ENCODE data around the gene PLD4.
"Not testable (repeated sequence)": the region's sequence is repeated elsewhere in the genome, so short reads cannot be mapped to it uniquely, and the experiment has no call there.

The PLD4 gene

DNA sequence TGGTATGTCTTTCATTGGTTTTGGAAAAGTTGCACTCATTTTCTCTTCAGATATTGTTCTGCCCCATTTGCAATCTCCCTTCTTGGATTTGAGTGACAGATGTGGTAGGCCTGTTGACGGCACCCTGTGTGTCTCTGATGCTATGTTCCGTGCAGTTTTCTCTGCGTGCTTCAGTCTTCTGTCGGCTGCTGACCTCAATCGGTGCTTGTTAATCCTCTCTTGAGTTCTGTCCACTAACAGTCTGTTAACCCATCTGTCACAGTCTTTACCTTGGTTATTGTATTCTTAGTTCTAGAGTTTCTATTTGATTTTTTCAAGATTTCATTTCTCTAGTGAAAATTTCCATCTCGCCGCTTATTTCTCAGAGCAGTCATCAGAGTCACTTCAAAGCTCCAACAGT is 20.7 kb upstream of the PLD4 start:
- Mint-ChIP-seq H3K4me3 (no peak overlapping the region), H3K27me3 (ENCODE audit: low read depth) (peaks cover 49% of the 10 kb centered on the region), H3K36me3 (ENCODE audit: low read depth) (no peaks in the 10 kb centered on the region)

DNA sequence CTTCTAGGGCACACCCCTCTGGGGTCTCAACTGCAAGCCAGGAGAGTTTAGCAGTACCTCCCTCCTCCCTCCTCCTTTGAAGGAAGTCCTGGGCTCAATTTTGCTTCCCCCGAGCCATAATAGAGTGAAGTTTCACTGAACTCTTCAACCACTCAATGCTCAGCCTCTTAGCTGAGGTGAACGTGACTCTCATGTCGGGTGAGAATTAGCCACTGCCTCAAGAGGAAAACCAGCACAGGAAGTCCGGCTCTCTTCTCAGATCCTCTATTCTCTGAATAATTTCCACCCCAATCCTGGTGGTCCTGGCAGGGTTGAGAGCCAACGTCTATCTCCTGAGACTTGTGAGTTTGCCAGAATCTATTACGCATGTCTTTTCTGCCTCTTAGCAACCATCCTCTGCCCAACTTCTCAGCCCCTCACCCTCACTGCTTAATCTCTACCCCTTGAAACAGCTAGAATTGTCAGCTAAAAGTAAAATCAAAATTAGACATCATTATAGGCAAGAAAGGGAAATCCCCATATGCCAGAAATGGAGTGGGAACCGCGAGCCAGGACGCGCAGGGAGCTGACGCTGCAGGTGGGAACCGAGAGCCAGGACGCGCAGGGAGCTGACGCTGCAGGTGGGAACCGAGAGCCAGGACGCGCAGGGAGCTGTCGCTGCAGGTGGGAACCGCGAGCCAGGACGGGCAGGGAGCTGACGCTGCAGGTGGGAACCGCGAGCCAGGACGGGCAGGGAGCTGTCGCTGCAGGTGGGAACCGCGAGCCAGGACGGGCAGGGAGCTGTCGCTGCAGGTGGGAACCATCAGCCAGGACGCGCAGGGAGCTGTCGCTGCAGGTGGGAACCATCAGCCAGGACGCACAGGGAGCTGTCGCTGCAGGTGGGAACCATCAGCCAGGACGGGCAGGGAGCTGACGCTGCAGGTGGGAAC is 19.8 kb upstream of the PLD4 start:
- Mint-ChIP-seq H3K9me3 (peaks cover 34% of the 10 kb centered on the region), H3K27me3 (ENCODE audit: low read depth) (peaks cover 54% of the 10 kb centered on the region)
- H3K36me3 Mint-ChIP-seq (ENCODE audit: low read depth); H3K4me1 Mint-ChIP-seq; H3K4me3 Mint-ChIP-seq; H3K27ac Mint-ChIP-seq: not testable (repeated sequence)

More for the DNA sequence above, 20.7 kb upstream of the PLD4 start:
- H3K27ac Mint-ChIP-seq = no peak overlapping the region
- TF ChIP-seq, protein P1, sequence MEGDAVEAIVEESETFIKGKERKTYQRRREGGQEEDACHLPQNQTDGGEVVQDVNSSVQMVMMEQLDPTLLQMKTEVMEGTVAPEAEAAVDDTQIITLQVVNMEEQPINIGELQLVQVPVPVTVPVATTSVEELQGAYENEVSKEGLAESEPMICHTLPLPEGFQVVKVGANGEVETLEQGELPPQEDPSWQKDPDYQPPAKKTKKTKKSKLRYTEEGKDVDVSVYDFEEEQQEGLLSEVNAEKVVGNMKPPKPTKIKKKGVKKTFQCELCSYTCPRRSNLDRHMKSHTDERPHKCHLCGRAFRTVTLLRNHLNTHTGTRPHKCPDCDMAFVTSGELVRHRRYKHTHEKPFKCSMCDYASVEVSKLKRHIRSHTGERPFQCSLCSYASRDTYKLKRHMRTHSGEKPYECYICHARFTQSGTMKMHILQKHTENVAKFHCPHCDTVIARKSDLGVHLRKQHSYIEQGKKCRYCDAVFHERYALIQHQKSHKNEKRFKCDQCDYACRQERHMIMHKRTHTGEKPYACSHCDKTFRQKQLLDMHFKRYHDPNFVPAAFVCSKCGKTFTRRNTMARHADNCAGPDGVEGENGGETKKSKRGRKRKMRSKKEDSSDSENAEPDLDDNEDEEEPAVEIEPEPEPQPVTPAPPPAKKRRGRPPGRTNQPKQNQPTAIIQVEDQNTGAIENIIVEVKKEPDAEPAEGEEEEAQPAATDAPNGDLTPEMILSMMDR (IDR thresholded peaks at IDR 0.05; ENCODE audit: unreplicated experiment in 3 of 3) = no peak
- H3K4me1 Mint-ChIP-seq = peaks cover under 1% of the 10 kb centered on the region
- H3K9me3 Mint-ChIP-seq = peaks cover 30% of the 10 kb centered on the region

DNA sequence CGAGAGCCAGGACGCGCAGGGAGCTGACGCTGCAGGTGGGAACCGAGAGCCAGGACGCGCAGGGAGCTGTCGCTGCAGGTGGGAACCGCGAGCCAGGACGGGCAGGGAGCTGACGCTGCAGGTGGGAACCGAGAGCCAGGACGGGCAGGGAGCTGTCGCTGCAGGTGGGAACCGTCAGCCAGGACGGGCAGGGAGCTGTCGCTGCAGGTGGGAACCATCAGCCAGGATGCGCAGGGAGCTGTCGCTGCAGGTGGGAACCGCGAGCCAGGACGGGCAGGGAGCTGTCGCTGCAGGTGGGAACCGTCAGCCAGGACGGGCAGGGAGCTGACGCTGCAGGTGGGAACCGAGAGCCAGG is 19.1 kb upstream of the PLD4 start:
- H3K36me3 Mint-ChIP-seq (ENCODE audit: low read depth); H3K27ac Mint-ChIP-seq; H3K4me3 Mint-ChIP-seq; H3K4me1 Mint-ChIP-seq: not testable (repeated sequence)
- H3K9me3 Mint-ChIP-seq = peaks cover 38% of the 10 kb centered on the region
- peaks cover 60% of the 10 kb centered on the region for H3K27me3 Mint-ChIP-seq (ENCODE audit: low read depth)

DNA sequence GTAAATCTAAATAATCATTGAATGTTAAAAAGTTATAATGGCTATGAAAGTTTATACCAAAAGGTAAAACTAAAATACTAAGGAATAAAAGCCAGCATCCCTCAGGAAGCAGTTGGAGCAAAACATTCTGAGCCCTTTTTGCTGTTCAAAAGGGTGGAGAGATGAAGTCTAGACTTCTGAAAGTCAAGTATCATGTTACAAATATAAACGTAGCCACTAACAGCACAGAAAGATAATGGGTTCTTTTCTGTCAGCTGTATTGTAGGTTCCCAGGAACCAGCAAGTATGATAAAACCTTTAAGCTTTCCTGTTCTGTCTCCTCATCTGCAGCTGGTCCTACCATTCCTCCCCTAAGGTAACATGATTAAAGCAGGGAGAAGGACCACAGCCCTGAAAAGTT is 16.4 kb upstream of the PLD4 start:
- Mint-ChIP-seq H3K4me3 (no peak overlapping the region), H3K4me1 (no peaks in the 10 kb centered on the region), H3K27ac (no peak overlapping the region), H3K27me3 (ENCODE audit: low read depth) (peaks cover 49% of the 10 kb centered on the region), H3K9me3 (peaks cover 54% of the 10 kb centered on the region), H3K36me3 (ENCODE audit: low read depth) (no peaks in the 10 kb centered on the region)
- TF ChIP-seq, protein P1 (IDR thresholded peaks at IDR 0.05; ENCODE audit: unreplicated experiment in 3 of 3) = no peak

DNA sequence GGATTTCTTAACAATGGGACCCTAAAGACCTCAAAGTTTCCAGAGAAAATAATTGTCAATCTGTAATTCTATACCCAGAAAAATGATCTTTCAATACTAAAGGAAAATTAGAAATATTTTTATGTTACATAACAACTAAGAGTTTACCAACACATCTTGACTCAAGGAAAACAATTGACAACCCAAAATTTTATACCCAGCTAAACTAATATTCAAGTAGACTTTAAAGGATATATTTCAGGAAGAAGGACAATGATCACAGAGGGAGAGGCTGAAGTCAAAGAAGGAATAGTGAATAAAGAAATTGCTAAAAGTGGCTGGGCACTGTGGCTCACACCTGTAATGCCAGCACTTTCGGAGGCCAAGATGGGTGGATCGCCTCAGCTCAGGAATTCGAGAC is 12.6 kb upstream of the PLD4 start:
- Mint-ChIP-seq H3K27me3 (ENCODE audit: low read depth) (peaks cover 43% of the 10 kb centered on the region), H3K27ac (no peak overlapping the region), H3K9me3 (peaks cover 40% of the 10 kb centered on the region), H3K36me3 (ENCODE audit: low read depth) (no peaks in the 10 kb centered on the region), H3K4me3 (no peak overlapping the region), H3K4me1 (no peaks in the 10 kb centered on the region)
- TF ChIP-seq, protein P1 (IDR thresholded peaks at IDR 0.05; ENCODE audit: unreplicated experiment in 3 of 3) = no peak

DNA sequence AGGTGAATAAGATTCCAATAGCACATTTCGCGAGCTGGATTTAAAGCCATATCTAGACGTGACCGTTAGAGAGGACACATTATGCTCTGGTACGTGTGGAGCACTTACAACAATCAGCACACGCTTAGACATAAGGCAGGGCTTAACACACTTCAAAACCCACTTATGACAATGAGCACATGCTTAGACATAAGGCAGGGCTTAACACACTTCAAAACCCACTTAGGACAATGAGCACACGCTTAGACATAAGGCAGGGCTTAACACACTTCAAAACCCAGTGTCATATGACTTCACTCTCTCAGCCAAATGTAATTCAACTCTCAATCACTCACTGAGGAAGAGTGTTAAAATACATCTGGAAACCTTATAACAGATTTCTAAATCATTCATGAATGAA is 11.2 kb upstream of the PLD4 start:
- peaks cover 29% of the 10 kb centered on the region for H3K27me3 Mint-ChIP-seq (ENCODE audit: low read depth)
- H3K27ac Mint-ChIP-seq = no peak overlapping the region
- peaks cover 31% of the 10 kb centered on the region for H3K9me3 Mint-ChIP-seq
- no peaks in the 10 kb centered on the region for H3K36me3 Mint-ChIP-seq (ENCODE audit: low read depth)
- H3K4me3 Mint-ChIP-seq = no peak overlapping the region
- H3K4me1 Mint-ChIP-seq = no peaks in the 10 kb centered on the region
- TF ChIP-seq, protein P1 (IDR thresholded peaks at IDR 0.05; ENCODE audit: unreplicated experiment in 3 of 3) = no peak

DNA sequence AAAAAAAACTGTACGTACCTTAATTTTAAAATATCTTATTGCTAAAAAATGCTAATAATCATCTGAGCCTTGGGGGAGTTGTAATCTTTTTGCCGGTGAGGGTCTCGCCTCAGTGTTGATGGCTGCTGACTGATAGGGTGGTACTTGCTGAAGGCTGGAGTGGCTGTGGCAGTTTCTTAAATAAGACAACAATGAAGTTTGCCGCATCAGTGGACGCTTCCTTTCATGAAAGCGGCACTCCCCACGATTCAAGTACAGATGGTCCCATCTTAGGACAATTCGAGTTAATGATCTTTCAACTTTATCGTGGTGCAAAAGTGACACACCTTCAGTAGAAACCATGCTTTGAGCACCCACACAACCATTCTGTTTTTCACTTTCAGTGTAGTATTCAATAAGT is 7.6 kb upstream of the PLD4 start:
- TF ChIP-seq, protein P1 (IDR thresholded peaks at IDR 0.05; ENCODE audit: unreplicated experiment in 3 of 3) = no peak
- H3K9me3 Mint-ChIP-seq = peaks cover 11% of the 10 kb centered on the region
- H3K4me3 Mint-ChIP-seq = no peak overlapping the region
- H3K4me1 Mint-ChIP-seq = no peaks in the 10 kb centered on the region
- H3K36me3 Mint-ChIP-seq (ENCODE audit: low read depth) = no peaks in the 10 kb centered on the region
- H3K27me3 Mint-ChIP-seq (ENCODE audit: low read depth) = peaks cover 16% of the 10 kb centered on the region
- H3K27ac Mint-ChIP-seq = no peak overlapping the region
